ENCODE results near the gene ZNF577.

GRCh38 chr19:51901860-51902259 lies 14.1 kb upstream of the ZNF577 start:
- TF ChIP-seq POLR2AphosphoS5 (IDR thresholded peaks at IDR 0.05) (no peak), CTCF (IDR thresholded peaks at IDR 0.05) (no peak)

Measured in stomach (tissue), 4 donors.